Activated T-helper 1 cell treated with Interleukin-2 at 50 U/mL for 16 hours (primary cell): ENCODE results near the gene TEDC2.
A peak's percentile ranks its signal among the peaks of the same experiment; 100 is the strongest.

Experiments
- DNase-seq: peaks from one replicate; pipeline ENCODE4 v3.0.0-alpha.2; 2020; ENCODE audit warnings: low read depth

The TEDC2 gene

DNA sequence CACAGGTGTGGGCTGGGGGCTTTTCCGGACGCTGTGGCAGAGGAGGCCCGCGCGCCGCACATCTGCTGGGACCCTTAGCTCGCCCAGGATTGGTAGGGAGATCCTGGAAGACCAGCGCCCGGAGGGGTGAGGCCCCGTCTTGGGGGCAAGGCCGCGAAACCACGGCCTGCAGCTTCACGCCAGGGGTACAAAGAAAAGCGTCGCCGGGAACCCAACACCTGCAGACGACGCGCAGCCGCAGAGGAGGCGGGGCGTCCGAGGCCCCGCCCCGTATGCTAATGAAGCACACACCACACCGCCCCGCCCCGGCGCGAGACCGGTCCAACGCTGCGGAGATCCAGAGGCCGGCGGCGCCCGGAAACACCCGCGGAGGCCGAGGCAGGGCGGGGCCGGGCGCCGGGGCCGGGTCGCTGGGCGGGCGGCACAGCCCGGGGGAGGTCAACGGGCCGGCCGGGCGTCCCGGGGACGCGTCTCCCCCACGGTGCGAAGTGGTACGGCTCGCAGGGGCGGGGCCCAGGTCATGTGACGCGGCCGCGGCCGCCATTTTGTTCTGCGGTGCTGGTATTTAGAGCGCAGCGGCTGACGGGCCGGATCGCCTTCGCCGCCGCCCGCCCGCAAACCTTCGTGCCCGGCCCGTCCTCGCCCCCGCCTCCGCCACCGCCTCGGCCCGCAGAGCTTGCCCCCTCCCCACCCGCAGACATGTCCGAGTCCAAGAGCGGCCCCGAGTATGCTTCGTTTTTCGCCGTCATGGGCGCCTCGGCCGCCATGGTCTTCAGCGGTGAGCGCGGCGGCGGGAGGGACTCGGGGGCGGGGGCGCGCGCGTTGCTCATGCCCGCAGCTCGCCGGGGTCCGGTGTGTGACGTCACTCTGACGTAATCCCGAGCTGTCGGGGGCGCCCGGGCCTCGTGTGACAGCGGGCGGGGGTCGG is 53.8 kb downstream of the TEDC2 start, which contains the start of gene ATP6V0C:
ATP6V0C (plus strand) TSS at position 548 of the 928 bp plus-strand sequence; CDS start at position 700, 152 bp downstream.
- DNase-seq, result peak; percentile 88
